Endothelial cell of umbilical vein (primary cell): Measurements from ENCODE around the gene ZNF488.

Experiments
- EZH2 ChIP-seq: IDR thresholded peaks from 2 replicates; pipeline ENCODE4 v1.6.1; 2012; ENCODE audit warnings: borderline replicate concordance, low read depth, mild to moderate bottlenecking, moderate library complexity, low read length, inconsistent platforms; ENCODE audit not compliant: severe bottlenecking
- MAX ChIP-seq: IDR thresholded peaks from 2 replicates; pipeline ENCODE4 v1.6.1; 2011; ENCODE audit not compliant: insufficient read depth, insufficient read length
- POLR2AphosphoS5 ChIP-seq: IDR thresholded peaks from 2 replicates; pipeline ENCODE4 v1.6.1; 2012; ENCODE audit warnings: low read depth, mild to moderate bottlenecking, control low read depth, low read length, moderate library complexity; ENCODE audit not compliant: insufficient read depth
- TF ChIP-seq, protein P1 (sequence below), 2 donors: IDR thresholded peaks; 1 replicate in 1 of 2; 2 replicates in 1 of 2; pipeline ENCODE4 v1.5.1; 2011; ENCODE audit warnings: low read length in 2 of 2, mild to moderate bottlenecking in 2 of 2, moderate library complexity in 2 of 2, control low read depth in 1 of 2, inconsistent platforms in 1 of 2, low read depth in 1 of 2; ENCODE audit not compliant: insufficient read depth in 1 of 2; ENCODE audit errors: extremely low read depth in 1 of 2

GRCh38 chr10:47397256-47397655 lies 13.2 kb upstream of the ZNF488 start:
- TF ChIP-seq MAX (no peak), EZH2 (no peak), POLR2AphosphoS5 (no peak)
- TF ChIP-seq, protein P1, sequence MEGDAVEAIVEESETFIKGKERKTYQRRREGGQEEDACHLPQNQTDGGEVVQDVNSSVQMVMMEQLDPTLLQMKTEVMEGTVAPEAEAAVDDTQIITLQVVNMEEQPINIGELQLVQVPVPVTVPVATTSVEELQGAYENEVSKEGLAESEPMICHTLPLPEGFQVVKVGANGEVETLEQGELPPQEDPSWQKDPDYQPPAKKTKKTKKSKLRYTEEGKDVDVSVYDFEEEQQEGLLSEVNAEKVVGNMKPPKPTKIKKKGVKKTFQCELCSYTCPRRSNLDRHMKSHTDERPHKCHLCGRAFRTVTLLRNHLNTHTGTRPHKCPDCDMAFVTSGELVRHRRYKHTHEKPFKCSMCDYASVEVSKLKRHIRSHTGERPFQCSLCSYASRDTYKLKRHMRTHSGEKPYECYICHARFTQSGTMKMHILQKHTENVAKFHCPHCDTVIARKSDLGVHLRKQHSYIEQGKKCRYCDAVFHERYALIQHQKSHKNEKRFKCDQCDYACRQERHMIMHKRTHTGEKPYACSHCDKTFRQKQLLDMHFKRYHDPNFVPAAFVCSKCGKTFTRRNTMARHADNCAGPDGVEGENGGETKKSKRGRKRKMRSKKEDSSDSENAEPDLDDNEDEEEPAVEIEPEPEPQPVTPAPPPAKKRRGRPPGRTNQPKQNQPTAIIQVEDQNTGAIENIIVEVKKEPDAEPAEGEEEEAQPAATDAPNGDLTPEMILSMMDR (IDR thresholded peaks at IDR 0.05; ENCODE audit: extremely low read depth in 1 of 2, insufficient read depth in 1 of 2, low read depth in 1 of 2, low read length in 2 of 2): no peak
